HG02973 (cell line): ENCODE data around the gene IQCE.
"Not testable (repeated sequence)": the region's sequence is repeated elsewhere in the genome, so short reads cannot be mapped to it uniquely, and the experiment has no call there.

Source experiments
- ATAC-seq: cut with Tn5 transposase; IDR thresholded peaks from one replicate; pipeline ENCODE4 v1.9.1; 2021; ENCODE audit warnings: moderate library complexity; ENCODE audit not compliant: unreplicated experiment

IQCE gene

GRCh38 chr7:2520761-2521290 is 38.0 kb upstream of the IQCE start:
- ATAC-seq: no peak

GRCh38 chr7:2521341-2521745 is 37.4 kb upstream of the IQCE start:
- no peak for ATAC-seq

DNA sequence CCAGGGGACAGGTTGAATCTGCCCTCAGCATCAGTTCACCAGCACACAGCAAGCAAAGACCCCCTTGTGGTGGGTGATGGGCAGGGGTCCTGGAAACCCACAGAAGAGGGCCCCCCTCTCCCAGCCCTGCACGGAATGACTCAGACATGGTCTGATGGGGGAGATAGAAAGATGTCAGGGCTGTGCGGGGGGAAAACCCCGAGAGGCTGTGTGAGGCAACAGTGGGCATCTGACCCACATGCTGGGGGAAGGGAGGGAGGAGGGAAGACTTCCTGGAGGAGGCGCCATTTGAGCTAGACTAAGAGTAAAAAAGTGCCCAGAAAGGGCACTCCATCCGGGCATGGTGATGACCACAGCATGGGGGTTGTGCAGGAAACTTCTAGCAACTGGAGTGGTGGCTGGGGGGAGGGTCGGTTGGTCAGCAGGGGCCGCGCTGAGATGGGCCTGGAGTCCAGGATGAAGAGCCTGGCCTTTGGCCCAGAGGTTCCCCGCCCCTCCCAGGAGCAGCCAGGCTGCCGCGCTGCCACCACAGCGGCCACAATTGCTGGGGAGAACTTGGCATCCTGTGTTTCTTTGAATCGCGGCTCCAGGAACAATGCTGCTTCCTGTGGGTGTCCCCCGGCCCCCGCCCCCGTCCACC is 36.7 kb upstream of the IQCE start:
- ATAC-seq: no peak

GRCh38 chr7:2522780-2523433 is 35.9 kb upstream of the IQCE start:
- ATAC-seq: no peak

- no peak for ATAC-seq
These were observed 35.3 kb upstream of the IQCE start for GRCh38 chr7:2523461-2523936.

DNA sequence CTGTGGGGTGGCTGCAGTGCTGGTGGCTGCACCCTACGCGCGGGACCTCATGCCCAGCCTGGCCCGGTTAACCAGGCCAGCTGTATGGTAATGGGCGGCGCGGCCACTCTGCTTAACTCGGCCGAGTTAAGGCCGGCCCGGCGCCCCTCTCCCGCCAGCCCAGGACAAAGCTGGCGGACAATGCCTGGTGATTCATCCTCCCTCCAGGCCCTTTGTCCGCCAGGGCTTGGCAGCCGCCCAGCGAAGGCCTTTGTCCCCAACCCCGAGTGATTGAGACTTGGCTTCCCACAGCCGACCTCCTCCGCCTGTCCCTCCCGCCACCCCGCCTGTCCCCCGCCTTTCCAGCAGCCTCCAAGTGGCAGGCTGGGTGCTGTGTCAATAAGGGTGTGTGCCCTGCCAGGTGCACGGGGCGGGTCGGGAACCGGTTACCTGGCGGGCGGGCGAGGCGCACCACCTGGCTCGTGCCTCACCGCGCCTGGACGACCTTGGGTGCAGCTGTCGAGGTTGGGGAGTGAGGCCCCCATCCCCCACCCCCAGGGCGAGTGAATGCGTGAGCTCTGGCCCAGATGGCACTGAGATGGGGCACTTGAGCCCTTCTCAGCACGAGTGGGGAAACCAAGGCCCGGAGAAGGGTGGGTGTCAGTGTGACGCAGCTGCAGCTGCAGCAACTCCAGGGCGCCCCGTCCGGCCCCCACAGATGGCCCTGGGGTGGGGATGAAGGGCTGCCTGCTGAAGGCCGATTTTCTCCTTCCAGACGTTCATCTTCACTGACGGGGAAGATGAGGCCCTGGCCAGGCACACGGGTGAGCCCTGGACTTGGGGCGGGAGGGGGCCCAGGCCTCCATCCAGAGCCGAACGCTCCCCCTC is 34.6 kb upstream of the IQCE start:
- no peak for ATAC-seq

GRCh38 chr7:2524808-2525657 is 33.7 kb upstream of the IQCE start:
- no peak for ATAC-seq

DNA sequence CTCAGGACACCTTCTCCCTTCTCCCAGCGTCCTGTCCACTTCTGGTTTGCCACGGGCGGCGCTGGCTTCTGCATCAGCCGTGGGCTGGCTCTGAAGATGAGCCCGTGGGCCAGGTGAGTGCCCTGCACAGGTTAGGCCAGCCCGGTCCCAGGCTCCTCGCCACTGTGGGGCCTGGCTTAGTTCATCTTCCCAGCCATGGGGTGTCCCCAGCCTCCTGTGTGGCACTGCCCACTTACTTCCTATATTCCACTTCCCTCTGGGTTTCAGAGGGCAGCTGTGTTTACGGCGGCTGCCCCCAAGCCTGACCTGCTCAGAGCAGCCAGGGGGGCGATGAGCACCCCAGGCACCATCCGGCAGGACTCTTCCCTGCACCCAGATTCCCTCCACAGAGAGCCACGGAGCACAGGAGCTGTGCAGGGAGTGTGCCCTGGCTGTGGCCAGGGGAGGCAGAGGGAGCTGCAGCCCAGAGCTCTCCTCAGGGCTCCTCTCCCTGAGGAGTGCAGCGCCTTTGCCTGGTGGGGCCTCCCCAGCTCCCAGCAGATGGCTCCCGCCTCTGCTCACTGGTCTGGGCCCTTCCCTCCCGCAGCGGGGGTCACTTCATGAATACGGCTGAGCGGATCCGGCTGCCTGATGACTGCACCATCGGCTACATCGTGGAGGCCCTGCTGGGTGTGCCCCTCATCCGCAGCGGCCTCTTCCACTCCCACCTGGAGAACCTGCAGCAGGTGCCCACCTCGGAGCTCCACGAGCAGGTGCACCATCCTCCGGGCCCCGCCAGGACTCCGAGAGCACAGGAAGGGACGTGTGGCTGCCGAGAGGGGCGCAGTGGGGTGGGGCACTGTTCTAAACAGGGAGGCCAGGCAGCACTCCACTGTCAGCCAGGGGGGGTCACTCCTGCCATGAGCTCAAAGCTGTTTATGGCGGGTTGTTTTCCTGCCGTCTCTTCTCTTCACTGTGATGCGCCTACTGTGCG is 32.8 kb upstream of the IQCE start:
- ATAC-seq: no peak

GRCh38 chr7:2526659-2527504 is 31.9 kb upstream of the IQCE start:
- ATAC-seq: no peak

DNA sequence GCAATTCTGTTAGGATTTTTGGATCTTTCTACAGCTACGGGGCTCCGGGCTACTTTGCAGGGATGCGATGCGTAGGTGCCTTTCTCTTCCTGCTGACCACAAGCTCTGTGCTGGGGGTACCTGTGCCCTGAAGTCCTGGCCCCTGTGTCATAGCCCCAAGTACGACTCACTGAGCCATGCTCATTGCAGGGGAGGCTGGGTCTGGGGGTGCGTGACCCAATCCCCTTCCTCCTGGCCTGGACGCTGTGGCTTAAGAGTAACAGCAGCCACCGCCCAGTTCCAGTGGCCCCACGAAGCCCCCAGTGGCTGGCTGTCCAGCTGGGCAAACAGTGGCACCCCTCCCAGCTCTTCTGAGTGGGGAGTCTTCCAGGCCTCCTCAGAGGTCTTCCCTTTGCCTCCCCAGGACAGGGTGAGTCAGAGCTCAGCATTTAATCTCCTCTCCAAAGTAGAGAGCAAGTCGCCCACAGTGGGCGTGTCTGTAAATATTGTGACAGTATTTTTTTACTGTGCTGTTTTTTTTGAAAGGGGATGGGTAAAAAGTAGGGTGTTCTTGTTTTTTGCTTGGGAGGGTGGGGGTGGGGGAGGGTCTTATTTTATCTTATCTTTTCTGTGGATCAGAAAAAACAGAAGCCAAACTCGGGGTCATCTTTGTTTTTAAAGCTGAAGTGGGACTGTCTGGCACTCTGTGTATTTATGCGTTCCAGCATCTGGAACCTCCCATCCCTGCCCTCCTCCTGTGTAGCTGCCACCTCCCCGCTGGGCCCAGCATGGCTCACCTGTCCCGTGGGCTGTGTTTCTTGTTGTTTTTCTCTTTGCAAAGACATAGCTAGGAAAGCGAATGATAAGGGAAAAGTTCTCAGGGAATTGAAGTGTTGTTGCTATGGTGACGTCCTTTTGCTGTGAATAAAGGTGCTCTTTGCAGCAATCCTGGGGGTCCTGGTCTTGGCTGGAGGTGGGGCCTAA is 31.0 kb upstream of the IQCE start:
- no peak for ATAC-seq

DNA sequence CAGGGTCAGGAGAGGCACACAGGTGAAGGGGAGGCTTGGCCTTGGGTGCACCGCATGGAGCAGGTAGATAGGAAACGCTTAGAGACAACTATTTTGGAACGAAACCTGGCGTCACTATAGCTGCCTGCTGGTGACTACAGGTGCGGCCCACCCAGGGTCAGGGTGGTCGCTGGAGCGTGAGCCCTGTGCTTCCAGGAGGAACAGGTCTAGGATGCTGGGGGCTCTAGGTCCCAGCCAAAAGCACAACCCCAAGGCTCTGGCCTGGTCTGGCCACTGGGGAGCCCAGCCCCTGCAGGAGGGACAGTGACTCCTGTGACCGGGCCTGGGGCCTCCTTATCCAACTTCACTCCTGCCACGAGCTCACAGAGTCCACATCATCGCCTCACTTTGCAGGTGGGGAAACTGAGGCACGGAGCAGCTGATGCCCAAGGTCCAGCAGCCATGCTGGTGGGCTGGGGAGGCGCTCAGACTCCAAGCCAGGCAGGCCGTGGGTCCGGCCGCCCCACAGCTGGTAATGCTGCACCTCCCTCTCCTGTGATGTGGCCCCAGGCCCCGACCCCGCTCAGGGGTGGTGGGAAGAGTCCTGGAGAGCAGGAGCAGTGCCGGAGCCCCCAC is 30.2 kb upstream of the IQCE start:
- no peak for ATAC-seq

DNA sequence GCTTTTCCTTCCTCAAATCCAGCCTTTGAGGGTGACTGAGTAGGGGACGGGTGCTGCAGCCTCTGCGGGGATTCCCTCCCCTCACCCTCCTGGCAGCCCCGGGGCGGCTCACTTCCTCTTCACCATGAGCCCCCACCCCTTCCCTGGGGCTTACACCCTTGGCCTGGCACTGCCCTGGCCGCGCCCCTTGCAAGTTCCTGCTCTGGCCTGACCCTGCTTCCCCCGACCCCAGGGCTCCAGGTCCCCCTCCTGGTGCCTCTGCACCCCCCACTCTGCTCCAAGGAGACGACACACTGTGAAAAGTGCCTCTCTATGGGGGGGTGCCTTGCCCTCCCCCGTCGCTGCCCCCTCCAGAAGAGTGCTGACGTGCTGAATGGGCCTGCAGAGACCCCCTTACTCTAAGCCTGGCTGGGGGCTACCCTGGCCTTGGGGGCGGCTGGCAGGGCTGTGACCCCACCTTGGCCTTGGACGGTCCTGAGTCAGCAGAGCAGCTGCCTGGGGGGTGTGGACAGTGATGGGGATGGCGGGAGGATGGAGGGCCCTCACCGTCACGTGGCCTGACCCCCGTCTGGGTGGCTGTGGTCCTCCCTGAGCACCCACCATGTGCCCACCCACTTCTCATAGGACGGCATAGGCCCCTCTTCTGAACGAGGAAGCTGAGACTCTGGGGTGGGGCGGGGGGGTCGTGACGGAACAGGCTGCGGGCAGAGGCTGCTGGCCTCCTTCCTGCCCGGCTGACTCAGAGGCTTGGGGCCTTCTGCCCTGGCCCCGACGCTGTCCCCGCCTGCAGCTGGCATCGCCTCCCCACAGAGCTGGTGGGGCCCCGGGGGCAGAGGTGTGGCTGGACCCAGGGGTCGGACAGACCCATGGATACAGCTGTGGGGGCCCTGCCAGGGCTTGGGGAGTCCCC is 29.4 kb upstream of the IQCE start:
- ATAC-seq: no peak

DNA sequence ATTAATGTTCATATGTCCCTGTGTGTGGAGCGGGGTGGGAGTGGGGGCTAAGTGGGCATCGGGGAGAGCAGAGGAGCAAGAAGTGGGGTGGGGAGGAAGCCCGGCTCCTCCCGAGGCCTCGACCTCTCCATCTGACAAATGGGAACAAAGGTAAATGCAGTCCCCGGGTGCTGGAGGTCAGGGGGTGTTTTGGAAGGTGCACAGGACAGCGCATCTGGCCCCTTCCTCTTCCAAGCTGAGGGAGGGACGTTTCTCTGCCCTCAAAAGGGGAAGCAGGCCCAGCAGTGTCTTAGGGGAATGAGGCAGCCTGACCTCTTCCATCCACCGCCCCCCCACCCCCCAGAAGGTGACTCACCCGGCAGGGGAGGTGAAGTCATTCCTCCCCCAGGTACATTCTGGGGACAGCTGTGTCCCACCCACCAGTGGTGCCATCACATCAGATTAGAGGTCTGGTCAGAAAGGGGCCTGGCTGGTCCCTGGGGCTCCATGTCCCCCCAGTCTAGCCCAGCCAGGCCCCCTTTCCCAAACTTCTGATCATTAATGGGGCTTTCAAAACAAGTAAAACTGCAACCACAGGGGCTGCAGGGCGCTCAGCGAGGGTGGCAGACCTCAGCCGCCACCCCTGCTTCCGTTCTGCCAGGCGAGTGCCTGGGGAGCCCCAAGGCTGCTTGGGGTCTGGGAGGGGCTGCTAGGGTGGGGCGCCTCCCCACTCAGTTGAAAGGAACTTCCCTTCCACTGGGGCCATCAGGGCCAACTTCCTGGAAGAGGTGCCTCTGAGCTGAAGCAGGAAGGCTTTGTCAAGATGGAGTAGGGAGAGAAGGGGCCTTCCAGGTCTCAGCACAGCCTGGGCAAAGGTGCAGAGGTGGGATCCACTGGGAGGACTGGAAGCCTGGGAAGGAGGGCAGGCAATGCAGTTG is 28.4 kb upstream of the IQCE start:
- ATAC-seq: no peak

GRCh38 chr7:2530994-2531795 is 27.6 kb upstream of the IQCE start:
- not testable (repeated sequence) for ATAC-seq
